ENCODE measurements around the gene GOPC.

- TF ChIP-seq POLR2A (IDR thresholded peaks at IDR 0.05; ENCODE audit: control extremely low read depth in 1 of 2, low read depth in 2 of 2, low read length in 2 of 2): no peak
- TF ChIP-seq SP1 (IDR thresholded peaks at IDR 0.05; ENCODE audit: low read depth, low read length): no peak
- no peak for TF ChIP-seq SIN3A (conservative IDR thresholded peaks at IDR 0.05 in 1 of 2, IDR thresholded peaks at IDR 0.05 in 1 of 2; ENCODE audit: low read depth in 1 of 2, low read length in 2 of 2)
- TF ChIP-seq CTCF (IDR thresholded peaks at IDR 0.05; ENCODE audit: control extremely low read depth in 1 of 3, insufficient read depth in 1 of 3, low read depth in 1 of 3, low read length in 3 of 3): no peak
- TF ChIP-seq GTF2F1 (IDR thresholded peaks at IDR 0.05; ENCODE audit: borderline replicate concordance, low read depth, low read length): no peak
These were observed 28.1 kb downstream of the GOPC start for GRCh38 chr6:117574198-117574597.
